AG09309 (cell line): ENCODE measurements around the gene BHLHE23.

ENCODE experiments used
- DNase-seq: peaks from one replicate; pipeline ENCODE4 v3.0.0-alpha.2; 2010; ENCODE audit warnings: low read depth
- H3K4me3 ChIP-seq: 2 replicates; pipeline ENCODE4 v1.5.1; 2011; ENCODE audit warnings: mild to moderate bottlenecking, low read depth, low read length, moderate library complexity; ENCODE audit not compliant: control insufficient read depth
- CTCF ChIP-seq: IDR thresholded peaks from 2 replicates; pipeline ENCODE4 v1.5.1; 2011; ENCODE audit warnings: mild to moderate bottlenecking, low read depth, low read length, inconsistent platforms; ENCODE audit not compliant: insufficient read depth, control insufficient read depth; ENCODE audit errors: missing control alignments

Gene BHLHE23

GRCh38 chr20:62976886-62977285 lies 29.9 kb downstream of the BHLHE23 start:
- H3K4me3 ChIP-seq, result no peak overlapping the region
- TF ChIP-seq CTCF, result no peak

GRCh38 chr20:62975812-62976508 lies 30.8 kb downstream of the BHLHE23 start:
- TF ChIP-seq CTCF, result no peak
- H3K4me3 ChIP-seq, result no peak overlapping the region
- DNase-seq, result no peak

More at GRCh38 chr20:62976886-62977285, 29.9 kb downstream of the BHLHE23 start:
- DNase-seq, result no peak

GRCh38 chr20:62975251-62975760 lies 31.5 kb downstream of the BHLHE23 start:
- H3K4me3 ChIP-seq, result no peak overlapping the region
- DNase-seq, result no peak
- TF ChIP-seq CTCF, result no peak

- DNase-seq, result no peak
- no peak for TF ChIP-seq CTCF
- H3K4me3 ChIP-seq, result peak overlapping the region; percentile 32
Measured at GRCh38 chr20:62972845-62973745, 33.7 kb downstream of the BHLHE23 start.

GRCh38 chr20:62971950-62972844 lies 34.6 kb downstream of the BHLHE23 start:
- H3K4me3 ChIP-seq, result peak overlapping the region; percentile 32
- DNase-seq, result peak; percentile 10
- TF ChIP-seq CTCF, result peak; percentile 96
